Activated T-helper 2 cell treated with anti-CD3 and anti-CD28 coated beads, Interferon-gamma antibody, Interleukin-2, Interleukin-4, amounts not matched to agents 10 μg/mL and 5 μg/mL and 100 μg/mL, durations not matched to agents 14 hours and 24 hours and 36 hours (primary cell): Measurements from ENCODE around the gene PIK3C2A. TPM values are rescaled to one million over a fixed set of nuclear protein-coding genes. Genes with fewer than 3 reads are reported as not detected.
"Not testable (repeated sequence)": the region's sequence is repeated elsewhere in the genome, so short reads cannot be mapped to it uniquely, and the experiment has no call there.

ENCODE experiments used
- DNase-seq: peaks from one replicate; pipeline ENCODE4 v3.0.0; 2021; ENCODE audit warnings: low spot score
- H3K27ac Mint-ChIP-seq: one replicate; pipeline ENCODE4 v1.8.0; 2021; ENCODE audit warnings: mixed read lengths
- H3K27me3 Mint-ChIP-seq: one replicate; pipeline ENCODE4 v1.8.0; 2021; ENCODE audit warnings: low read depth, mixed read lengths
- H3K36me3 Mint-ChIP-seq: one replicate; pipeline ENCODE4 v1.8.0; 2021; ENCODE audit warnings: low read depth, mixed read lengths
- H3K4me1 Mint-ChIP-seq: one replicate; pipeline ENCODE4 v1.8.0; 2021; ENCODE audit warnings: low read depth, mixed read lengths
- H3K4me3 Mint-ChIP-seq: one replicate; pipeline ENCODE4 v1.8.0; 2021; ENCODE audit warnings: low read depth, mild to moderate bottlenecking, moderate library complexity, mixed read lengths
- H3K9me3 Mint-ChIP-seq: one replicate; pipeline ENCODE4 v1.8.0; 2021; ENCODE audit warnings: mixed read lengths
- intact Hi-C: fragments of 100-400 bp; cut with micrococcal nuclease; formaldehyde crosslinking; loops from one replicate; pipeline ENCODE4 v1.15.1; 2023
- total RNA-seq: library from RNA; stranded (reverse); gene quantifications from 2 replicates; pipeline ENCODE4 v1.2.3, GENCODE V29; 2022

Gene PIK3C2A
- 29.3 and 32.5 TPM in 2 replicates for total RNA-seq

GRCh38 chr11:17207317-17208256 is at the start of gene PIK3C2A:
Gene PIK3C2A (minus strand): TSS chr11:17207986. CDS start chr11:17169741, 38,245 bp downstream.
- intact Hi-C loops = loop anchor here (1.0 to 5.0 kb wide), 2 partner anchors 45 to 130 kb away; partner anchors contain the start of gene RPS13
- H3K9me3 Mint-ChIP-seq = no peaks in the 10 kb centered on the region
- DNase-seq = peak; percentile 90
- H3K27ac Mint-ChIP-seq = peak within 1 kb of the TSS; percentile 95
- H3K27me3 Mint-ChIP-seq = no peaks in the 10 kb centered on the region
- H3K36me3 Mint-ChIP-seq = peaks cover 13% of the 10 kb centered on the region
- H3K4me1 Mint-ChIP-seq = peaks cover 32% of the 10 kb centered on the region
- peak within 1 kb of the TSS; percentile 99 for H3K4me3 Mint-ChIP-seq

GRCh38 chr11:17257196-17257595 is 49.4 kb upstream of the PIK3C2A start:
- no peak overlapping the region for H3K27ac Mint-ChIP-seq
- no peak overlapping the region for H3K4me3 Mint-ChIP-seq
- no peaks in the 10 kb centered on the region for H3K9me3 Mint-ChIP-seq
- intact Hi-C loops = no loop called here
- DNase-seq = no peak
- H3K27me3 Mint-ChIP-seq = peaks cover 26% of the 10 kb centered on the region
- H3K36me3 Mint-ChIP-seq = no peaks in the 10 kb centered on the region
- peaks cover 19% of the 10 kb centered on the region for H3K4me1 Mint-ChIP-seq

GRCh38 chr11:17256512-17256911 is 48.7 kb upstream of the PIK3C2A start:
- DNase-seq = no peak
- H3K27me3 Mint-ChIP-seq = peaks cover 30% of the 10 kb centered on the region
- H3K27ac Mint-ChIP-seq = peak overlapping the region; percentile 34
- no peak overlapping the region for H3K4me3 Mint-ChIP-seq
- H3K9me3 Mint-ChIP-seq = no peaks in the 10 kb centered on the region
- H3K4me1 Mint-ChIP-seq = peaks cover 19% of the 10 kb centered on the region
- H3K36me3 Mint-ChIP-seq = no peaks in the 10 kb centered on the region
- intact Hi-C loops = no loop called here

- intact Hi-C loops = no loop called here
- no peaks in the 10 kb centered on the region for H3K9me3 Mint-ChIP-seq
Observed at GRCh38 chr11:17252704-17253103, 44.9 kb upstream of the PIK3C2A start.

GRCh38 chr11:17250561-17251350 is 43.0 kb upstream of the PIK3C2A start:
- Mint-ChIP-seq H3K4me3 (no peak overlapping the region), H3K9me3 (no peaks in the 10 kb centered on the region), H3K36me3 (no peaks in the 10 kb centered on the region), H3K4me1 (no peaks in the 10 kb centered on the region), H3K27me3 (peaks cover 45% of the 10 kb centered on the region), H3K27ac (no peak overlapping the region)
- intact Hi-C loops = no loop called here
- no peak for DNase-seq

More at GRCh38 chr11:17252704-17253103, 44.9 kb upstream of the PIK3C2A start:
- Mint-ChIP-seq H3K4me1 (peaks cover 12% of the 10 kb centered on the region), H3K36me3 (no peaks in the 10 kb centered on the region), H3K4me3 (no peak overlapping the region), H3K27me3 (peaks cover 47% of the 10 kb centered on the region), H3K27ac (no peak overlapping the region)
- DNase-seq = no peak

GRCh38 chr11:17244046-17244445 is 36.3 kb upstream of the PIK3C2A start:
- Mint-ChIP-seq H3K4me3 (no peak overlapping the region), H3K4me1 (peaks cover 5% of the 10 kb centered on the region), H3K36me3 (no peaks in the 10 kb centered on the region), H3K27ac (no peak overlapping the region), H3K27me3 (peaks cover 48% of the 10 kb centered on the region), H3K9me3 (no peaks in the 10 kb centered on the region)
- intact Hi-C loops = loop anchor here (1.0 kb wide), 2 partner anchors 13 to 53 kb away; no protein-coding TSS in a partner anchor
- no peak for DNase-seq

GRCh38 chr11:17242954-17243353 is 35.2 kb upstream of the PIK3C2A start:
- intact Hi-C loops, H3K4me3 Mint-ChIP-seq, H3K4me1 Mint-ChIP-seq, DNase-seq, H3K27ac Mint-ChIP-seq, H3K9me3 Mint-ChIP-seq, H3K36me3 Mint-ChIP-seq: not testable (repeated sequence)
- peaks cover 51% of the 10 kb centered on the region for H3K27me3 Mint-ChIP-seq

GRCh38 chr11:17240780-17241179 is 33.0 kb upstream of the PIK3C2A start:
- Mint-ChIP-seq H3K27me3 (peaks cover 58% of the 10 kb centered on the region), H3K4me3 (no peak overlapping the region), H3K9me3 (no peaks in the 10 kb centered on the region), H3K27ac (no peak overlapping the region), H3K36me3 (no peaks in the 10 kb centered on the region), H3K4me1 (peaks cover 5% of the 10 kb centered on the region)
- intact Hi-C loops = no loop called here
- no peak for DNase-seq

- H3K9me3 Mint-ChIP-seq, H3K4me3 Mint-ChIP-seq, intact Hi-C loops, DNase-seq, H3K4me1 Mint-ChIP-seq, H3K27ac Mint-ChIP-seq, H3K36me3 Mint-ChIP-seq: not testable (repeated sequence)
- peaks cover 59% of the 10 kb centered on the region for H3K27me3 Mint-ChIP-seq
Observed at GRCh38 chr11:17239927-17240326, 32.1 kb upstream of the PIK3C2A start.

- DNase-seq = no peak
- H3K4me3 Mint-ChIP-seq = no peak overlapping the region
- no peaks in the 10 kb centered on the region for H3K4me1 Mint-ChIP-seq
- H3K27ac Mint-ChIP-seq = no peak overlapping the region
- intact Hi-C loops = no loop called here
- H3K36me3 Mint-ChIP-seq = no peaks in the 10 kb centered on the region
- peaks cover 61% of the 10 kb centered on the region for H3K27me3 Mint-ChIP-seq
- no peaks in the 10 kb centered on the region for H3K9me3 Mint-ChIP-seq
Observed at GRCh38 chr11:17238377-17238776, 30.6 kb upstream of the PIK3C2A start.

GRCh38 chr11:17233101-17233500 is 25.3 kb upstream of the PIK3C2A start:
- no peak for DNase-seq
- Mint-ChIP-seq H3K4me3 (no peak overlapping the region), H3K36me3 (no peaks in the 10 kb centered on the region), H3K4me1 (peaks cover 12% of the 10 kb centered on the region), H3K27me3 (peaks cover 34% of the 10 kb centered on the region), H3K9me3 (no peaks in the 10 kb centered on the region), H3K27ac (no peak overlapping the region)
- intact Hi-C loops = no loop called here

- H3K4me3 Mint-ChIP-seq = no peak overlapping the region
- DNase-seq = peak; percentile 53
- peaks cover 12% of the 10 kb centered on the region for H3K4me1 Mint-ChIP-seq
Observed at GRCh38 chr11:17230867-17231851, 23.4 kb upstream of the PIK3C2A start.

More at GRCh38 chr11:17230867-17231851, 23.4 kb upstream of the PIK3C2A start:
- Mint-ChIP-seq H3K27ac (peak overlapping the region; percentile 25), H3K36me3 (no peaks in the 10 kb centered on the region), H3K9me3 (no peaks in the 10 kb centered on the region), H3K27me3 (peaks cover 29% of the 10 kb centered on the region)
- intact Hi-C loops = loop anchor here (1.0 to 2.0 kb wide), 6 partner anchors 13 to 273 kb away; partner anchors contain the start of gene NUCB2
